A673 (cell line): ENCODE data around the gene CHIC2.

Source experiments
- CTCF ChIP-seq: fragments of 300-800, 200-600 bp; sonication (generic); conservative IDR thresholded peaks from 2 replicates; pipeline ENCODE4 v1.5.1; 2017; ENCODE audit warnings: low read depth, mild to moderate bottlenecking, antibody characterized with exemption, low read length, moderate library complexity, mixed read lengths
- EZH2 ChIP-seq: fragments of 200-600 bp; sonication (generic); IDR thresholded peaks from 2 replicates; pipeline ENCODE4 v1.6.1; 2017; ENCODE audit warnings: borderline replicate concordance, low read depth, mild to moderate bottlenecking, mixed read lengths, antibody characterized with exemption, low read length; ENCODE audit not compliant: poor library complexity, severe bottlenecking

GRCh38 chr4:54004463-54004862 is 59.9 kb downstream of the CHIC2 start:
- TF ChIP-seq CTCF (no peak), EZH2 (no peak)
